Heart left ventricle (tissue), 16 donors: ENCODE measurements around the gene HOXD12. TPM values are rescaled to one million over a fixed set of nuclear protein-coding genes. Genes with fewer than 3 reads are reported as not detected.

Experiments
- ATAC-seq, 4 donors: fragments of 200-7000 bp; cut with Tn5 transposase; one replicate each; pipeline ENCODE4 v1.9.1; 2020 to 2022; ENCODE audit warnings: moderate library complexity in 4 of 4, mild to moderate bottlenecking in 3 of 4, moderate number of reproducible peaks in 1 of 4
- DNase-seq, 5 donors: peaks; one replicate each; pipeline ENCODE4 v3.0.0-alpha.2; 2020
- H3K27ac ChIP-seq, 12 donors: fragments of 200-600 bp; sonication (generic) in 4 of 12; one replicate each; pipeline versions ENCODE4 v1.5.0 to v1.8.0; 2016 to 2022; ENCODE audit warnings: mild to moderate bottlenecking in 2 of 12
- H3K27me3 ChIP-seq, 9 donors: fragments of 200-600 bp; sonication (generic) in 2 of 9; one replicate each; pipeline versions ENCODE4 v1.5.1 to v1.8.0; 2016 to 2022; ENCODE audit warnings: mild to moderate bottlenecking in 3 of 9
- H3K36me3 ChIP-seq, 9 donors: fragments of 200-600 bp; sonication (generic) in 2 of 9; one replicate each; pipeline versions ENCODE4 v1.5.0 to v1.8.0; 2018 to 2022; ENCODE audit warnings: mild to moderate bottlenecking in 2 of 9
- H3K4me1 ChIP-seq, 12 donors: fragments of 200-600 bp; sonication (generic) in 4 of 12; one replicate each; pipeline versions ENCODE4 v1.5.0 to v1.8.0; 2016 to 2022; ENCODE audit warnings: mild to moderate bottlenecking in 3 of 12
- H3K4me3 ChIP-seq, 12 donors: fragments of 200-600 bp; sonication (generic) in 4 of 12; one replicate each; pipeline versions ENCODE4 v1.5.0 to v1.8.0; 2017 to 2022; ENCODE audit warnings: mild to moderate bottlenecking in 9 of 12, moderate library complexity in 4 of 12
- H3K9me3 ChIP-seq, 12 donors: fragments of 200-600 bp; sonication (generic) in 4 of 12; one replicate each; pipeline versions ENCODE4 v1.5.0 to v1.8.0; 2016 to 2022; ENCODE audit warnings: mild to moderate bottlenecking in 1 of 12
- POLR2A ChIP-seq, 2 donors: fragments of 450-650 bp; IDR thresholded peaks; one replicate each; pipeline ENCODE4 v1.6.1; 2017; ENCODE audit warnings: antibody characterized with exemption in 2 of 2, mild to moderate bottlenecking in 2 of 2, moderate library complexity in 2 of 2
- WGBS, 4 donors: extraction: QIAGEN DNeasy Blood & Tissue Kit in 2 of 4; methylation state at CpG; one replicate each; pipeline versions ENCODE4 v1.1.5 to v1.1.7; 2013 to 2018; 5-methylcytosine and 5-hydroxymethylcytosine counted together
- intact Hi-C, 10 donors: fragments of 100-400 bp; cut with DNase I; formaldehyde crosslinking; loops; one replicate each; pipeline versions ENCODE4 v1.11.1 to v1.14.2; 2022
- polyA plus RNA-seq, 2 donors: library from polyadenylated mRNA; stranded (reverse); fragments of 200-250 nt; gene quantifications; one replicate each; pipeline ENCODE4 v1.2.3, GENCODE V29; 2013
- total RNA-seq, 9 donors: library from RNA; depleted of rRNA in 2 of 9; stranded (reverse); fragments of >200 nt in 2 of 9; fragmentation: NEBNext Ultra II Directional in 3 of 9; extraction: Animal tissue kit (Norgen Biotek cat#: 25700) in 3 of 9; gene quantifications; one replicate each; pipeline versions ENCODE4 v1.1.0 to v1.2.4, GENCODE V29; 2016 to 2023
- TF ChIP-seq, protein P1 (sequence below), 12 donors: fragments of 200-600 bp; sonication (generic) in 4 of 12; IDR thresholded peaks; one replicate each; pipeline versions ENCODE4 v1.5.0 to v1.8.0; 2018 to 2022; ENCODE audit warnings: antibody characterized with exemption in 12 of 12, mild to moderate bottlenecking in 5 of 12
- donor health status: ischemic (EF 13 %, LVEDD 7.1; RV severe dilation, severe dysfunction).
- donor health status: healthy with polysubstance abuse.
- donor health status: DM: no; HTN: yes; CAD: no.
- donor health status: DM: no; HTN: no; CAD: no.
- donor health status: ischemic (EF 25% LVEDD 6.9; RV normal size, moderate dysfunction).
- donor health status: ischemic (EF 25% LVEDD 5.7; RV mildly dilated, moderate dysfunction).
- donor health status: healthy.
- donor health status: DM: yes; HTN: yes; CAD: no.
- donor health status: ischemic (EF 35%, LVEDD 5.7; RV mildly dilated, moderate dysfunction).
- donor health status: nonischemic (EF 11% LVEDD 7.7; RV severe dilation, severe dysfunction).
- donor health status: DM: yes; HTN: yes; CAD: no.
- donor health status: PGD.
- donor health status: ischemic (EF 29% LVEDD 5.4; RV normal size, mild dysfunction).
- donor health status: nonischemic (EF 23%, LVEDD 6.1; RV moderate dilation, normal function).

HOXD12 gene
- total and polyA plus RNA-seq, 11 donors, result not detected

DNA sequence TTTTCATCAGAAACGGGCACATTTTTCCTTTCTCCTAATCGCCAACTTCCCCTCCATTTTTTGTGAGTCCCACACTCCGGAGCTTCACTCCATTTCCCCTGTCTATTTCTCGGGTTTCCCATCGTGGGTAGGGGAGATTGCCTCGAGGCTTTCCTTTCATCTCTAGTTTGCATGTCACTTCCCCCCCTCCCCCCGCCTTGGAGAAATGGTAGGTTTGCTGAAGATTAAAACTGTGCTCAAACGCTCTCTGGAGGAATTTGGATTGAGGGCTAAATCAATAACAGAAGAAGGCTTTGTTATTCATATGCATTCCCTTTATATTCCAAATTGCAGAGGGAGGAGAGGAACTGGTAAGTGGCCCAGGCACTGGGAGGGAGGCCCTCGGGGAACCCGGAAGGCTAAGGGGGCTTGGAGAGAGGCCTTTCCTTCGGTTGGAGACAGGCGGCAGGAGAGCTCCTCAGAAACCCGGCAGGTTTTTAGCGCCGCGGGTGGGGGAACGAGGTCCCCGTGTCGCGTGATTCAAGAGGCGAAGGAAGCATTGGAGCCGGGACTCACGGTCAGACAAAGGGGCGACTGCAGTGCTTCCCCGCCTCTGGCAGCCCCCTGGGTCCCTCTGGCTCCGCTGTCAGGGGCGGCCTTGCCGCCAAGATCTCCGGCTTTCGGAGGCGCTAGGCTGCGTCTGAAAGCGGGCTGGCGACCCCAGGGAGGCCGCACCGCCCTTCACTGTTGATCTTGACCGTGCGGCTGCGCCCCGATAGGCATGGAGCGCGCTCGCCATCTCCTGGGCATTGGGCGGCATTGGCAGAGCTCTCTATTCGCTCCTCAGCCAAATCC, 2.4 kb upstream of the HOXD12 start:
- DNase-seq (peak; percentile 32 to 77 (median 50)), ATAC-seq (peak; percentile 65 to 89 (median 86))
- H3K27ac ChIP-seq, result peak overlapping the region in 1 of 12 donors; percentile 86
- 2% methylated on average over 33 to 45 of the region's 45 CpGs for WGBS, 4 donors
- H3K9me3 ChIP-seq, result no peaks in the 10 kb centered on the region
- TF ChIP-seq, protein P1, sequence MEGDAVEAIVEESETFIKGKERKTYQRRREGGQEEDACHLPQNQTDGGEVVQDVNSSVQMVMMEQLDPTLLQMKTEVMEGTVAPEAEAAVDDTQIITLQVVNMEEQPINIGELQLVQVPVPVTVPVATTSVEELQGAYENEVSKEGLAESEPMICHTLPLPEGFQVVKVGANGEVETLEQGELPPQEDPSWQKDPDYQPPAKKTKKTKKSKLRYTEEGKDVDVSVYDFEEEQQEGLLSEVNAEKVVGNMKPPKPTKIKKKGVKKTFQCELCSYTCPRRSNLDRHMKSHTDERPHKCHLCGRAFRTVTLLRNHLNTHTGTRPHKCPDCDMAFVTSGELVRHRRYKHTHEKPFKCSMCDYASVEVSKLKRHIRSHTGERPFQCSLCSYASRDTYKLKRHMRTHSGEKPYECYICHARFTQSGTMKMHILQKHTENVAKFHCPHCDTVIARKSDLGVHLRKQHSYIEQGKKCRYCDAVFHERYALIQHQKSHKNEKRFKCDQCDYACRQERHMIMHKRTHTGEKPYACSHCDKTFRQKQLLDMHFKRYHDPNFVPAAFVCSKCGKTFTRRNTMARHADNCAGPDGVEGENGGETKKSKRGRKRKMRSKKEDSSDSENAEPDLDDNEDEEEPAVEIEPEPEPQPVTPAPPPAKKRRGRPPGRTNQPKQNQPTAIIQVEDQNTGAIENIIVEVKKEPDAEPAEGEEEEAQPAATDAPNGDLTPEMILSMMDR (IDR thresholded peaks at IDR 0.05), result peak; percentile 55 to 84 (median 74)
- no peak for TF ChIP-seq POLR2A (IDR thresholded peaks at IDR 0.05)
- H3K4me3 ChIP-seq, result peak overlapping the region in 11 of 12 donors; percentile 9 to 52 (median 40)
- peaks cover 95 to 100% (median 99%) of the 10 kb centered on the region in 9 donors for H3K27me3 ChIP-seq
- H3K4me1 ChIP-seq, result peaks cover 0 to 51% (median 18%) of the 10 kb centered on the region in 12 donors
- intact Hi-C loops, result loop anchor here in 5 of 10 donors (2.0 to 10.0 kb wide), 4 partner anchors 406 to 895 kb away; no protein-coding TSS in a partner anchor
- no peaks in the 10 kb centered on the region for H3K36me3 ChIP-seq

DNA sequence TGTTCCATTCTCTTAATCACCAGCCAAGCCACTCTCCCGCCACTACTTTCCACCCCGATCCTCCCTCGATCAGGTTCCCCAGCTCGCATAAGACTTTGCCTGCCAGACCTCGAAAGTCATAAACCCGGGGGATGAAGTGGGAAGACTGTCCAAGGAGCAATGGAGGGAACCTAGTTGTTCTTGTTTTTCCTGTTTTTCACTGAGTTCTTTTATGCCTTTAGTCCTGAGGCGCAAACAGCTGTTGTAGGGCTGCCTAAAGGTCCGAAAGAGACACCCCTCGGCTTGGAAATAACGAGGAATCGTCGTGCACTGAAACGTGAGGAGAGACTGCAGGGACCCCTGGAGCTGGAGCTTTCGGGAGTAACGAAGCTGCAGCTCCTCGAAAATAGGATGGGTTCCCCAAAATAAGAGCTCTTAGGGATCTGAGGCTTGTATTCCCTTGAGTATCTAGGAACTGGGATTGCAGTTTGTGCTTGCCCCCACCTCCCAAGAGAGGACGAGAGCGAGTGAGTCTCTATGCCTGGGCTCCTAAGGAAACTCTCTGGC, 1.7 kb upstream of the HOXD12 start:
- H3K9me3 ChIP-seq, result no peaks in the 10 kb centered on the region
- 2 to 4% (median 3%) methylated on average over 16 to 18 of the region's 18 CpGs for WGBS, 4 donors
- H3K27me3 ChIP-seq, result peaks cover 94 to 100% (median 100%) of the 10 kb centered on the region in 9 donors
- H3K27ac ChIP-seq, result peak overlapping the region in 1 of 12 donors; percentile 86
- peak overlapping the region in 5 of 12 donors; percentile 27 to 52 (median 40) for H3K4me3 ChIP-seq
- TF ChIP-seq POLR2A (IDR thresholded peaks at IDR 0.05), result no peak
- TF ChIP-seq, protein P1 (IDR thresholded peaks at IDR 0.05), result no peak
- intact Hi-C loops, result loop anchor here in 5 of 10 donors (2.0 to 10.0 kb wide), 4 partner anchors 407 to 896 kb away; no protein-coding TSS in a partner anchor
- ATAC-seq (no peak), DNase-seq (no peak)
- peaks cover 0 to 44% (median 18%) of the 10 kb centered on the region in 12 donors for H3K4me1 ChIP-seq
- H3K36me3 ChIP-seq, result no peaks in the 10 kb centered on the region

DNA sequence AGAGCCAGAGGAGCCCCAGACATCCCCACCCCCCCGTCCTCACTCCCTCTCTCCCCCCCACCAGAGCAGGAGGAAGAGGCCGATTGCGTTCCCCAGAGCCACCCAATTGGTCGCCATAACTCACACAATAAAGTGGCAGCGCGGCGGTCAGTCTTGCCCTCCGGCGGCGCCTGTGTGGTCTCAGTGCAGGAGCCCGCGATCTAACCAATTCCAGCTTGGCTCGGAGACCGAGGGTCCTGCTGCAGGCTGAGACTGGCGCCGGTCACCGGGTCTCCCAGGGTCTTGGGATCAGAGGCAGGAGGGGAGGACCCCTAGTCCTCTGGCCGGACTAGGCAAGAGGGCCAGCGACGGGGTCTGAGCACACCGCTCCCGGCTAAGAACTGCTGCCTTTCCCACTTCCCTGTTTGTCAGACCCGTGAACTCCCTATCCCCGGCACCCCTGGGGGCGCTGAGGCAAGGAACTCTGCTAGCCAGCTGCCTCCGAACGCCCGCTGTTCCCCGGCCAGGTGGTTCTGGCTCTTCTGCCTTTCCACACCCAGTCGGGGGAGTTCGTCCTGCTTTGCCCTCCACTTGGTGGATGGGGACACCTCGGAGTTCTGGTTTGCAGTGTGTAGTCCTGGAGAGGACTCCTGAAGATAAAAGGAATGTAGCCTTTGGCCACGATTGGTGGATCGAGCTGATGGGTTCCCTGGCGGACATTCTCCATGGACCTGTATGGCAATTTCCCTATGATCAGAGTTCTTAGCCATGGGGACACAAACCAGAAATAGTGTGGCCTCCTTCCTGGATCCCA, 1.0 kb upstream of the HOXD12 start:
- no peak for ATAC-seq
- Histone ChIP-seq H3K27me3 (peaks cover 92 to 100% (median 100%) of the 10 kb centered on the region in 9 donors), H3K36me3 (no peaks in the 10 kb centered on the region), H3K27ac (peak overlapping the region in 1 of 12 donors; percentile 86), H3K4me3 (no peak overlapping the region), H3K9me3 (no peaks in the 10 kb centered on the region), H3K4me1 (peaks cover 0 to 37% (median 16%) of the 10 kb centered on the region in 12 donors)
- 2 to 11% (median 5%) methylated on average over 12 to 35 of the region's 35 CpGs for WGBS, 4 donors
- intact Hi-C loops, result loop anchor here in 4 of 10 donors (5.0 to 10.0 kb wide), 3 partner anchors 844 to 896 kb away; no protein-coding TSS in a partner anchor
- DNase-seq, result peak in 1 of 5 donors; percentile 14
- TF ChIP-seq, protein P1 (IDR thresholded peaks at IDR 0.05), result no peak
- no peak for TF ChIP-seq POLR2A (IDR thresholded peaks at IDR 0.05)
